HG03045 (cell line): ENCODE measurements around the gene LELP1.
A peak's percentile ranks its signal among the peaks of the same experiment; 100 is the strongest.
"Not testable (repeated sequence)": the region's sequence is repeated elsewhere in the genome, so short reads cannot be mapped to it uniquely, and the experiment has no call there.

Source experiments
- ATAC-seq: cut with Tn5 transposase; IDR thresholded peaks from one replicate; pipeline ENCODE4 v1.9.1; 2021; ENCODE audit warnings: mild to moderate bottlenecking, moderate library complexity; ENCODE audit not compliant: unreplicated experiment

Gene LELP1

DNA sequence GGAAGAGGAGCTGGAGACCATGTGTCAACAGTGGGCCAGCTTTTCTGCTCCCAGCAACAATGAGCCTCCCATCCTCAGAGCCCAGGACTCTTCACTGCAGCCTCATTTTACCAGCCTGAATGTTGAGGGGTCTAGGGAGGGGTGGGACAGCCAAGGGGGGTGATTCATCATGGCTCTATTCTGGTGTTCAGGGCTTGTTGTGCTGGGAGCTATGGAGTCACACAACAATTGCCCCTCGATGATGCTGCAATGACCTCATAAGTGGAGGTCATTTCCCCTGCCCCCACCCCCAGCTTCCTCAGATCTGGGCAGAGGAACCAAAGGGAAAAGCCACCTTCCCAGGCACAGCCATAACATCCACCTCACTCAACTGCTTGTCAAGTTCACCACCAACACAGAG lies at the start of gene LELP1:
LELP1 (plus strand) TSS at position 301 of the 400 bp plus-strand sequence. CDS start 1,278 bp downstream, outside the sequence.
- ATAC-seq: no peak

DNA sequence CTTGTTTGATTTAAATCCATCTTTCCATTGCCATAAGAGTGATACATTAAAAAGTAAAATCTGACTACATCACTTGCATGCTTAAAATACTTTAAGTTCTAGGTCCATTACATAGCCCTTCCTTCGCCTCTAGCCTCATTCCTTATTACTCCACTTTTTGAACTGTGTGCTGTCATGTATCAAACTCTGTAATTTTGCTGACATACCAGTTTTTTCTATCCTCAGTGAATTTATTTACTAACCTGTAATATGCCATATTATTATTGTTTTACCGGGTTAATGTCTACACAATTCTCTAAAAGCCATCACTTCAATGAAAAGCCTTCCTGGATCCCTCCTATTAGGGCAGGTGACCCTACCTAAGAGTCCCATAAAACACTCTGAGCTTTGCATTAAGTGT lies 47.7 kb upstream of the LELP1 start:
- no peak for ATAC-seq

DNA sequence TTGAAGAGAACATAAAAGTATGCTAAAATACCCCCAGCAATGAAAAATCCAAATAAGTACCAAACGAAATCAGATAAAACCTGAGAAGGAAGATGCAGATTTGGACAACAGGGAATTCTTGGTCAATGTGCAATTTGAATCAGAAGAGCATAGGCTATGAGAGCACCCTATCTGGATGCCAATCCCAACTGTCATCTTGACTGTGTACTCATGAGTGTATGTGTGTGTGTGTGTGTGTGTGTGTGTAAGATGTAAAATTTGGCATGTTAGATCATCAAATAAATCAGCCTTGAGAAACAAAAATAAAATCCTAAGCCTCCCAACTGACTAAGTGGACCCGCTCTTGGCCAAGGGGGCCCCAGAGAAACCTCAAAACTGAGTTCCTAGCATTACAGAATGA lies 34.5 kb upstream of the LELP1 start:
- no peak for ATAC-seq

DNA sequence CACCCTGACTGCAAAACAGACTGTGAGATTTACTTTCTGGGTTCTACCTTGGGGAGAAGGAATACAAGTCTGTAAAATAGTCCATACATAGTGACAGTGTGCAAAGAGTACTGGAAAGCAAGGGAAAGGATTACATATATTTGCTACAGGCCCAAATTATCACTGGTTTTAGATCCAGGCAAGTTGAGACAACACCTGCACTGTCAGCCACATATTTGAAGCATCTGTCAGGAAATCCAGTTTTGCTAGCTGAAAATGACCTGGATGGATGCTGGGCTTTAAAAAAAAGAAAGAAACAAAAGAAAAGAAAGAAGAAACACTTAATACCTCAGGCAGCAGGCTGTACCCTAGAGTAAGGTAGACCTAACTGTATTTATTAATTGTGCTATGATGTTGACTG lies 28.6 kb upstream of the LELP1 start:
- no peak for ATAC-seq

DNA sequence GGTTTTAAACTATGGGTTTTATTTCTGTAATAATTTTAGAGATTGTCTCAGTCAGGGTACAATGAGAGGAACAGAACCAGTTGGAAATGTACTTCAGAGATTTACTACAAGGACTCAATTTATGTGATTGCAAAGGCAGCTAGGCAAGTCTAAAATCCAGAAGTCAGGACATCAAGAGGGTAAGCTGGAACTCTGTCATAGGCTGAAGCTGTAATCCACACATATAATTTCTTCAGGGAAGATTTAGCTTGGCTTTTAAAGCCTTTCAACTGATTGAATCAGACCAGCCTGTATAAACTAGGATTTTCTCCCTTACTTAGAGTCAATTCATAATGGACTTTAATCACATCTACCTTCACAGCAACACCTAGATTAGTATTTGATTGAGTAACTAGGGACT lies 24.3 kb upstream of the LELP1 start:
- ATAC-seq: no peak

DNA sequence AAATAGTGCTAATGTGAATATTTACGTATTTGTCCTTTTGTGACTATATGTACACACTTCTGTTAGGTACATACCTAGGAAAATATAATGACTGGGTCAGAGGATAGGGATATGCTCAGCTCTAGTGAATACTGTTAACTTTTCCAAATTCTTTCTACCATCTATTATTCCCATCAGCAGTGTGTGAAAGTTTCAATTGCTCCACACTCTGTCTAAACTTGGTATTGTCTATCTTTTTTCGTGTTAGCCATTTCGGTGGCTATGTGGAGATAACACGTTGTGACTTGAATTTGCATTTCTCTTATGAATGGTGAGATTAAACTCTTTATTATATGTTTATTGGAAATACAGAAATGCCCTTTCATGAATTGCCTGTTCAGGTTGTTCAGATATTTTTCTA lies 22.7 kb upstream of the LELP1 start:
- ATAC-seq: no peak

DNA sequence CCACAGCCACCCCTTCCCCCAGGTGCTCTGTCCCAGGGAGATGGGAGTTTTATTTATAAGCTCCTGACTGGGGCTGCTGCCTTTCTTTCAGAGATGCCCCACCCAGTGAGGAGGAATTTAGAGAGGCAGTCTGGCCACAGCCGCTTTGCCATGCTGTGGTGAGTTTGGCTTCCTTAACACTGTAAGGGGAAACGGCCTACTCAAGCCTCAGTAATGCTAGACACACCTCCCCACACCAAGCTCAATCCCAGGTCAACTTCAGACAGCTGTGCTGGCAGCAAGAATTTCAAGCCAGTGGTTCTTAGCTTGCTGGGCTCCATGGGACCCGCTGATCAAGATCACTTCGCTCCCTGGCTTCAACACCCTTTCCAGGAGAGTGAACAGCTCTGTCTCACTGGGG lies 14.9 kb upstream of the LELP1 start:
- ATAC-seq: not testable (repeated sequence)

DNA sequence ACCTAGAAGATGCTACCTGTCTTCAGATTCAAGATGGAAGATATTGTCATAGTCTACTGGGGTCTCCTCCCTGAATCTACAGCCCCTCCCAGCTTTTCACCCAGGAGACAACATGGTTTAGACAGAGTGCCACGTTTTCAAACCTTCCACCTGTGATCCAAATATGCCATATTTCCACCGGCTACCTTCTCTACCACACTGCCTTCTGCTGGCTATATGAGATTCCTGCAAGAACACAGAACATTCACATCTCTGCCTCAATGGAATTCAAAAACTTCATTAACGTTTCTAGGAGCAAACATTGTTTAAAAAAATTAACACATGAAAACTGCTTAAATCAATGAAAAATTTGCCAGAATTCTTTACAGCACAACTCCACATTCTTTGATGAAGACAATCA lies 12.9 kb upstream of the LELP1 start:
- no peak for ATAC-seq

DNA sequence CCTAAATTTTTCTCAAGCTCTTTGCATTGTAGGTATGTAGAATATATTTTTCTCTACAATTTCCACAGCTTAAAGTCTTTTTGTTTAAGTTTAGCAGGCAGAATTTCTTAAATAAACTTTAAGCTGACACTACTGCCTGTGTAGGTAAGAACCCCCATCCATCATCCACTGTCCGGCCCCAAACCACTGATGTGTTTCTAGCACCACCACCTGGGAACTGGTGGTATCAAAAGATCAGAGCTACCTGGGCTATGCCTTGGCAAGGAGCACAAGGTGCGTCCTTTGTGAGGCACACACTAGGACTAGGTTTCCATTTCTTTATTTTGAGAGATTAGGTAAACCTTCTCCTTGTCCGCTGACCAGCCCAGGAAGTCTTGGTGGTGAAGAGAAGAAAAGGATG lies 10.5 kb upstream of the LELP1 start:
- ATAC-seq: no peak

DNA sequence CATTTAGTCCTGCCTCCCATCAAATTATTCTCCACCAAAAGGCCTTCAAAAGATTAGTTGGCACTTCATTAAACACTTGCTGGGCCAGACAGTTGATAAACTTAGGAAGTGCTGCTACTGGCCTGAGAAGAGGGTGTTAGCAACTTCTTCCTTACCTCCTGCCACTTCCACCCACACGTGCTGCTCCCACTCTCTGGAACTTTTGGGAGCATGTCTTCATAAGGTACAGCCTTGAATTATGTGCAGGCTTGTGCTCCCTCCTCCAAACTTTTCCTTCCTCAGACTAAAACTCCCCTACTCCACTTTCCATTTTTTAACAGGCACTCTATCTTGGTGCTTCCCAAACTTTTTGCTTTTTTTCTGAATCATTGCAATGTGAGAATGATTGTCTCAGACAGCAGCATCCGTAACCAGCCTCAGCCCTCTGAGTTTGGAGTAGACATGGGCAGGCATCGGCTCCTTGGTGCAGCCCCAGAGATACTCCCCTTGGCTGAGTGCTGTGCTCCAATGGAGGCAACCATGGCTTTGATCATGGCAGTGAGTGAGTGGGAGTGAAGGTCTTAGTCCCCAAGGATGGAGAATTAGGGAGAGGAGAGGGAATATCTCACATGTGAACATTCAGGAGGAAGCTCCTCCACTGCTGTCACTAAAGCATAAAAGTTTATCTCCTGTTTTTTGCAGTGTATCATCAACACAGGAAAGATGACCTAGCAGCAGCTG lies 8.7 kb upstream of the LELP1 start:
- no peak for ATAC-seq

DNA sequence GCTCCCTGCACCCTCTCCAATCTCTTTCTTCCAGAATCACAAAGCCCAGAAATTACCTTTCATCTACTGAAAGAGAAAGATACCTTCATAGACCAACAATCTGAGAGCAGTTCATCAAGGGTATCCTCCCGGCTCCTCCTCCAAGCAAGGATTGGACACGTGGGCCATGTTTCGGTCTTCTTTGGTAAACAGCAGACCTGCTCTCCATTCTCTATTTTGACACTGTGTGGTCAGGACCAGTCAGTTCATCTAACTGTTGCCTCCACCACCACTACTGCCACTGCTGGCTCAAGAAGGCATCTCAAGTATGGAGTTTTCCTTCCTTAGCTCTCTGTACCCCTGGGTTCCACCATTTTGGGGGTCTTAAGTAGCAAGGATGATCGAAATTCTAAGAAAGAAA lies 8.0 kb upstream of the LELP1 start:
- no peak for ATAC-seq

DNA sequence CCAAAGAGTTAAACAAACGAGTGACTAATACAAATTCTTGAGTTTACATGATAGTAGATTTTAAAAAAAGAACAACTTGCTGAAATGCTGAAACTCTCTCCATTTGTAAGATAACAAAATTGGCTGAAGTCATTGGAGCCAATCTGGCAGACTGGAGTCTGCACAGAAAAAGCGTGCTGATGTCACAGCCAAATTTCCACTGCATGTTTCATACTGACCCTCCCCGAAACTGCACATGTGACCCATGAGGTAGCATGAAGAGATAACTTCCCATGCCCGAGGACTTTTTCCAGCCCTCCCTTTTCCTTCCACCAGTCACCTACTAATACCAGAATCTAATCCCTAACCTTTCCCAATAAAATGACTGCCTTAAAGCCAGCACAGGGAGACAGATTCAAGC lies 1.2 kb upstream of the LELP1 start:
- ATAC-seq: no peak

DNA sequence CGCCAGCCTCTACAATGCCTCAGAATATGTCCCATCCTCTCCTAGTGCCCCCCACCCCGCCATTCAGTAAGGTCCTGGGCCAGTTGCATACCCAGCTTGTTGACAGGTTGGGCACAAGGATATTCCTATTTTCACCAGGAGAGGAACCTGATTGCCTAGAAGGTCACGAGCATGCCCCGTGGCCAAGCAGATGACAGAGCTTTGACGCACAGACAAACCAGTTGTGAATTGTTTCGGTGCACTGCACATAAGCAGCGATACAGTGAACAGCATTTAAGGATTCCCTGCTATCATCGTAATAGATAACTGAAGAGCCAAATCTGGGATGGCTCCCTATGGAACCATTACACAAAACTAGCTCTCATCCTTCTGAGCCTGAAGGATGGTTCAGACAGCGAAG lies 3.4 kb downstream of the LELP1 start:
- ATAC-seq: no peak

DNA sequence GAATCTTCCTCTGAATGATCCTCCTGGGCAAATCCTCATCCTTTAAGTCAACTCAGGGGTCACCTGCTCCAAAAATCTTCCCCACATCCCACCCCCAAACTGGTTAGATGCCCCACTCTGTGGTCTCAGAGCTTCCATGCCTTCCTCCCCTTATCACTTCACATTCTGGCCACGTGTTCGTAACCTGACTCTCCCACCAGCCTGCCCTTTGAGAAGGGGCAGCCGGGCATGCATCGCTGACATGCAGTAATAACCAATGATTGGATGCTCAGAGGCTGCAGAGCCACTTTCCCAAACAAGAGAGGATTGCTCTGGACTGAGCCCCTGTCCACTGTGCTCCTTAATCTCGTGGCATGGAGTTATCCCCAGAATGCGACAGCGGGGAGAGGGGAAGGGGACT lies 7.0 kb downstream of the LELP1 start:
- ATAC-seq: no peak

DNA sequence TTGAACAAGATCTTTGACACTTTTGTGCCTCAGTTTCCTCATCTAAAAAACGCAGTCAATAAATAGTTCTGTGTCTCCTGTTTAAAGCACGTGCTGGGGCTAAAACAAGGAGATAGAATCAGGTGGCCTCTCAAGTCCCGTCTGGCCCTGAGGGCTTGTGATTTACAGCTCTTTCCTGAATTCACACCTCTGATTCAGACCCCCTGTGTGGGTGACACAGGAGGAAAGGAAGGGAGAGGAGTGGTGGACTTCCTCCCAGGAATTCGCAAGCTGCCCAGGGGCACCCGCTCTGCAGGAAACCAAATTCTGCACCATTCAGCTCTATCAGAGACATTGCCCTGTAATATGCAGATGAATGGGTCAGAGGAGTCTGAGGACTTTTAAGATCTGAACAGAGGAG lies 9.0 kb downstream of the LELP1 start:
- ATAC-seq: no peak

DNA sequence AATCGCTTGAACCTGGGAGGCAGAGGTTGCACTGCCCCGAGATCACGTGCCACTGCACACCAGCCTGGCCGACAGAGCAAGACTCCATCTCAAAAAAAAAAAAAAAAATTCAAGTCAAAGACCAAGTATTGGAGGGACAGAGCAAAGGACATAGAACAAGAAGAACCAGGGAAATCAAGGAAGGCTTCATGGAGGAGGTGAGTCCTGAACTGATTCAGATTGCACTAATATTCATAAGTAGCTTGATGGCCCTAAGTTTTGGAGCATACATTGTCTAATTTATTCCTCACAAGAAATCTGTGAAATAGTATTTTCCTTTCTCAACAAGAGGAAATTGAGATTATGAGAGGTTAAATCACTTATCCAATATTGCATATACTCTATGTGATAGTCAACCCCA lies 10.3 kb downstream of the LELP1 start:
- ATAC-seq: no peak

DNA sequence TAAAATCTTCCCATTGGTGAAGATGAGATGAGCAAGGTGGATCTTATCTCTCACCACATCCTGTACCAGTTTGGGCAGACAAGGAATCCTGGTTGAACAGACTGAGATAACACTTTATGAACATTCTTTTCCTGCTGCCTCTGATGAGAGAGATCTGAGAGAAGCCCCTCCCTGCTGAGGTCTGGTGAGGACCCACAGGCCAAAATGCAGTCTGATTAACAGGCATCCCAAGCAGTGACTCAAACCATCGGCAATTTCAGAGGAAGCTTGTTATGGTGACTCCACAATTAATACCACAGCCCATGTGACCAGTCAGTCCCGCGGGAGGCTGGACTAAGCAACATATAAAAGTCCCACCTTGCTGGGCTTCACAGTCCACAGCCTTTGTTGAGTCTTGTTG lies 14.0 kb downstream of the LELP1 start, which contains the start of gene PRR9:
PRR9 (plus strand) TSS at position 373 of the 400 bp plus-strand sequence. CDS start 561 bp downstream, outside the sequence.
- ATAC-seq: no peak

DNA sequence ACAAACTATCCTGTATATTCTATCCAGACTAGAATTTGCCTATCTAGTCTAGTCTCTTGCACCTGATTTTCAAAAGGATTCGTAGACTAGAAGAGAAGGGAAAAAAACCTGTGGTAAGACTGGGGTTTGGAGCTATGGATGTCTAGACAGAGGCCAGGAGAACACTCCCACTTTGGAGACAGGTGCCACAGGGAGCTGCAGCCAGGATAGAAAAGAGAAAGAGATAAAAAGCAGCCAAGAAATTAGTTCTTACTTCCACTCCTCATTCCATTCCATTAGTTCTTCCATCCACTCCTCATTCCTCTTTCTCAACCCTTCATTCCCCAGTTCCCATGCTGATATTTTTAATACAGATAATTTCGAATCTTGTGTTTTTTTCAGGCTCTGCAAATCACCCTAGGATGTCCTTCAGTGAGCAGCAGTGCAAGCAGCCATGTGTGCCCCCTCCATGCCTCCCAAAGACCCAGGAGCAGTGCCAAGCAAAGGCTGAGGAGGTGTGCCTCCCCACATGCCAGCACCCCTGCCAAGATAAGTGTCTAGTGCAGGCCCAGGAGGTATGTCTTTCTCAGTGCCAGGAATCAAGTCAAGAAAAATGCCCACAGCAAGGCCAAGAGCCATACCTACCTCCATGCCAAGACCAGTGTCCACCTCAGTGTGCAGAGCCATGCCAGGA lies 14.7 kb downstream of the LELP1 start:
- ATAC-seq: no peak

DNA sequence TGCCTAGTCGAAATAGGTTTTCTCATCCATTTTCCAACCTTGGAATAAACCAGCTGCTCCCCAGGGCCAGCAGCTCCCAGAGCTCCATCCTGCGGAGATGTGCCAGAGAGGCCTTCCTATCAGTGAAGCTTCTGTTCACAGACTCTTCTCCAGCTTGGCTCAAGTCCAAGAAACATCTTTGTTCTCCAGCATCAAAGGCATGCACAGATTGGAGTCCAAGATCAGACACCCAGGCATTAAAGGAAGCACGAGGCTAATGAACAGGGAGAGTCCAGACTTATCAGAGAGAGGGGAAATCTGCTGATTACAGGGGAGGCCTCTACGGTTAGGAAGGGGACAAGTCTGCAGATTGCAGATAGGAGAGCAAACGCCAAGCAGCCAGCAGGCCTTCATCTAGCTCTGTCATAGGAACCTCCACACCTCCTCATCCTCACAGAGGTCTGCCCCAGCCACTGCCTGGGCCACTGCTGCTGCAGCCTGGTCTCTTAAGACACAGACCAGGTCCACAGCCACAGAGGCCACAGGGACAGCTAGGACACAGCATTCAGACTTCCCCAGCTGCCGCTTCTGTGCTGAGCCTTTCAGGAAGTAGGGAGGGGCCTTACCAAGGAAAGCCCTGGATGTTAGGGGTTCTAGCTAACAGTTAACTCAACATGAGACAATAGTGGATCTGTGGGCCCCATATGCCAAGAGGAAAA lies 17.5 kb downstream of the LELP1 start:
- ATAC-seq: no peak

DNA sequence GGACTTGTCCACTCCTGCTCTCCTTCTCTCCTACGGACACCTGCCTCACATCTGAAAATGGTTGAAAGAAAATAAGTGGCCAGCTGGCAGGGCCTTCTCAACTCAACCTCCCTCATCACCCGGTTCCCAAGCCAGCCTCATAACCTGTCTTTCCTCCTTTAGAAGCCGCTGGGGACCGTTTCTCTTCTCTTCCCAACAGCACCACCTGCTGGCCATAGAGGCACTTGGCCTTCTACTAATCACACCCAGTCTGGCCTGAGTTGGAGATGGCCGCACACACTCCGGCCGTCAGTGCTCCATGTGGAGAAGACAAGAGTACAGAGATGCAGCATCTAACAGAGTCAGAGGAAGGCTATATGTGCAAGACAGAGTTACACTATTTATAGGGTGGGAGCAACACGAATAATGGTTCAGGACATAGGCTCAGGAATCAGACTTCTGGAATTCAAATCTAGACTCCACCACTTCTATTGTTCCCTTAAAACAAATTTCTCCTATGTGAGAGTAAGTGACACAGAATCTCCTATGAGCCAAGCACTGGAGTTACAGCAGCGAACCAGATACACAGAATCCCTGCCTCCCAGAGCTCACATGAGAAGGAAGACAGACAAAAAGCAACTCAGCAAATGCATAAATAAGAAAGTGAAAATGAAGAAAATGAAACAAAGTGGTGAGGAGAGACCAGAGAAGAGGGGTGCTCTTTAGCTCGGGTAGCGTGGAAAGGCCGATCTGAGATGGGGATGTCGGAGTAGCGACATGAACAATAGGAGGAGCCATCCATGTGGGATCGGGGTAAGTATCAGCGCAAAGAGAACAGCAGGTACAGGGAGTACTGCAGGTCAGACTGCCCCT lies 20.0 kb downstream of the LELP1 start:
- peak; percentile 74 for ATAC-seq

DNA sequence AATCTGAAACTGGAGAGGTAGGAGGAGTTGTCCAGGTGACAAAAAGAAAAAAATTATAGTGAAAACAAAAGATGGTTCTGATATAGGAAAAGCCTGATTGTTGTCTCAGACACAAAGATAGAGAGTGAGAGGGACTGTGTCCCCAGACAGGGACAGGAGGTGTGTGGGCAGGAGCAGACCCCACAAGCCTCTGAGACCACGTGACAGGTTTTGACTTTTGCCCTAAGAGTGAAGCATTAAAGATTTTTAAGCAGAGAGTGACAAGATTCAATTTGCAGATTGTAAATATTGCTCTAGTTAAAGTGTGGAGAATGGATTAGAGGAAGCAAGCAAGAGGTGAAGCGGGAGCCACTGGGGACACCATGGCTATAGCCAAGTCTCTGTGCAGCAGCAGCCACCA lies 24.6 kb downstream of the LELP1 start:
- no peak for ATAC-seq
